HepG2 (cell line): ENCODE results near the gene CKS1B. TPM values are rescaled to one million over a fixed set of nuclear protein-coding genes. Genes with fewer than 3 reads are reported as not detected.
A peak's percentile ranks its signal among the peaks of the same experiment; 100 is the strongest.

Experiments
- BHLHE40 ChIP-seq: IDR thresholded peaks from 2 replicates; pipeline ENCODE4 v1.6.1; 2011; ENCODE audit warnings: low read length, improper control_type of control experiment
- CC2D1A ChIP-seq: sonication (generic); formaldehyde crosslinking; IDR thresholded peaks from 2 replicates; pipeline ENCODE4 v1.8.1; 2023; ENCODE audit warnings: mild to moderate bottlenecking, missing genetic modification reagents
- ETV6 ChIP-seq: sonication (generic); formaldehyde crosslinking; conservative IDR thresholded peaks from 2 replicates; pipeline ENCODE4 v1.4.0; 2020; ENCODE audit warnings: missing genetic modification reagents
- HOXA9 ChIP-seq: sonication (generic); formaldehyde crosslinking; IDR thresholded peaks from 2 replicates; pipeline ENCODE4 v1.8.1; 2022; ENCODE audit warnings: missing genetic modification reagents, mild to moderate bottlenecking, moderate library complexity, borderline replicate concordance
- KLF13 ChIP-seq: sonication (generic); formaldehyde crosslinking; IDR thresholded peaks from 2 replicates; pipeline ENCODE4 v1.4.0; 2020; ENCODE audit warnings: mild to moderate bottlenecking, missing genetic modification reagents
- LBX2 ChIP-seq: sonication (generic); formaldehyde crosslinking; IDR thresholded peaks from 2 replicates; pipeline ENCODE4 v1.5.0; 2020; ENCODE audit warnings: missing genetic modification reagents, mild to moderate bottlenecking, borderline replicate concordance
- MED1 ChIP-seq: sonication (generic); formaldehyde crosslinking; IDR thresholded peaks from 2 replicates; pipeline ENCODE4 v1.4.0; 2020; ENCODE audit warnings: missing genetic modification reagents
- NFE2 ChIP-seq: sonication (generic); formaldehyde crosslinking; IDR thresholded peaks from 2 replicates; pipeline ENCODE4 v1.4.0; 2020; ENCODE audit warnings: missing genetic modification reagents
- NFE2L1 ChIP-seq: sonication (generic); formaldehyde crosslinking; IDR thresholded peaks from 2 replicates; pipeline ENCODE4 v1.4.0; 2020; ENCODE audit warnings: missing genetic modification reagents, mild to moderate bottlenecking, borderline replicate concordance
- STAG1 ChIP-seq: sonication (generic); formaldehyde crosslinking; IDR thresholded peaks from 2 replicates; pipeline ENCODE4 v1.4.0; 2020; ENCODE audit warnings: missing genetic modification reagents
- TCF12 ChIP-seq, 2 experiments: fragments of 450-650 bp in 1 of 2; sonication (generic) in 1 of 2; formaldehyde crosslinking in 1 of 2; IDR thresholded peaks; 2 replicates each; pipeline versions ENCODE4 v1.6.1 to v1.8.0; 2017 to 2022; ENCODE audit warnings: antibody characterized with exemption in 1 of 2, mild to moderate bottlenecking in 1 of 2, missing genetic modification reagents in 1 of 2, moderate library complexity in 1 of 2
- TMF1 ChIP-seq: sonication (generic); formaldehyde crosslinking; IDR thresholded peaks from 2 replicates; pipeline ENCODE4 v1.8.1; 2022; ENCODE audit warnings: low read depth, missing genetic modification reagents
- ZBTB43 ChIP-seq: sonication (generic); formaldehyde crosslinking; conservative IDR thresholded peaks from 2 replicates; pipeline ENCODE4 v1.4.0; 2020; ENCODE audit warnings: missing genetic modification reagents
- ZNF230 ChIP-seq: sonication (generic); formaldehyde crosslinking; IDR thresholded peaks from 2 replicates; pipeline ENCODE4 v1.4.0; 2020; ENCODE audit warnings: mild to moderate bottlenecking, missing genetic modification reagents
- ZNF652 ChIP-seq: IDR thresholded peaks from 2 replicates; pipeline ENCODE4 v1.6.1; 2016; ENCODE audit warnings: low read depth, borderline replicate concordance
- ZNF674 ChIP-seq: sonication (generic); formaldehyde crosslinking; IDR thresholded peaks from 2 replicates; pipeline ENCODE4 v1.5.0; 2020; ENCODE audit warnings: low read depth, mild to moderate bottlenecking, missing genetic modification reagents
- polyA plus RNA-seq, 8 experiments: library from polyadenylated mRNA; depleted of rRNA in 3 of 8; stranded (reverse) in 7 of 8; unstranded in 1 of 8; fragments of >200 nt; fragmentation: Illumina TruSeq in 4 of 8; extraction: Trizol in 4 of 8; gene quantifications; 2 replicates each; pipeline versions ENCODE4 v1.2.1 to v1.2.3, GENCODE V29; 2011 to 2016; ENCODE audit warnings: low read depth in 4 of 8, missing spikeins in 1 of 8, mixed read lengths in 1 of 8; ENCODE audit not compliant: insufficient read depth in 1 of 8
- total RNA-seq, 5 experiments: library from RNA; depleted of rRNA; stranded (reverse); fragments of >200 nt; fragmentation: Illumina TruSeq; extraction: Trizol; gene quantifications; 2 replicates each; pipeline ENCODE4 v1.2.3, GENCODE V29; 2016; ENCODE audit warnings: low read depth in 1 of 5
- TF ChIP-seq, protein P1 (sequence below): sonication (generic); formaldehyde crosslinking; IDR thresholded peaks from 2 replicates; pipeline ENCODE4 v1.5.0; 2020; ENCODE audit warnings: missing genetic modification reagents
- TF ChIP-seq, protein P2 (sequence below): sonication (generic); formaldehyde crosslinking; IDR thresholded peaks from 2 replicates; pipeline ENCODE4 v1.5.1; 2020; ENCODE audit warnings: mild to moderate bottlenecking, moderate library complexity, missing genetic modification reagents
- TF ChIP-seq, protein P3 (sequence below): sonication (generic); formaldehyde crosslinking; IDR thresholded peaks from 2 replicates; pipeline ENCODE4 v1.5.0; 2020; ENCODE audit warnings: mild to moderate bottlenecking, missing genetic modification reagents
- TF ChIP-seq, protein P4 (sequence below): sonication (generic); formaldehyde crosslinking; conservative IDR thresholded peaks from 2 replicates; pipeline ENCODE4 v1.4.0; 2020; ENCODE audit warnings: missing genetic modification reagents
- TF ChIP-seq, protein P5 (sequence below): sonication (generic); formaldehyde crosslinking; IDR thresholded peaks from 2 replicates; pipeline ENCODE4 v1.8.1; 2023; ENCODE audit warnings: missing genetic modification reagents, inconsistent platforms, borderline replicate concordance

CKS1B gene
- total and polyA plus RNA-seq, 2 of the 13 experiments (the other 11 are each of a cell fraction or from before 2014, with no cell fraction given) = 217 to 222 TPM

- TF ChIP-seq, protein P1, sequence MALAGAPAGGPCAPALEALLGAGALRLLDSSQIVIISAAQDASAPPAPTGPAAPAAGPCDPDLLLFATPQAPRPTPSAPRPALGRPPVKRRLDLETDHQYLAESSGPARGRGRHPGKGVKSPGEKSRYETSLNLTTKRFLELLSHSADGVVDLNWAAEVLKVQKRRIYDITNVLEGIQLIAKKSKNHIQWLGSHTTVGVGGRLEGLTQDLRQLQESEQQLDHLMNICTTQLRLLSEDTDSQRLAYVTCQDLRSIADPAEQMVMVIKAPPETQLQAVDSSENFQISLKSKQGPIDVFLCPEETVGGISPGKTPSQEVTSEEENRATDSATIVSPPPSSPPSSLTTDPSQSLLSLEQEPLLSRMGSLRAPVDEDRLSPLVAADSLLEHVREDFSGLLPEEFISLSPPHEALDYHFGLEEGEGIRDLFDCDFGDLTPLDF (CRISPR knock-in tag) = peak; percentile 74; the same call in 1 of the 2 replicates
- TF ChIP-seq NFE2L1 (CRISPR knock-in tag) (peak; percentile 86; the same call in 1 of the 2 replicates), KLF13 (CRISPR knock-in tag) (peak; percentile 53; the same call in 1 of the 2 replicates), CC2D1A (peak; percentile 22; the same call in 1 of the 2 replicates), TMF1 (CRISPR knock-in tag) (peak; percentile 99), HOXA9 (CRISPR knock-in tag) (peak; percentile 95), TCF12 (IDR thresholded peaks at IDR 0.05) (no peak), TCF12 (CRISPR knock-in tag; IDR thresholded peaks at IDR 0.05) (peak; percentile 92; the same call in 1 of the 2 replicates), ZBTB43 (CRISPR knock-in tag) (peak; percentile 96), ETV6 (CRISPR knock-in tag) (peak; percentile 95), ZNF652 (CRISPR knock-in tag) (no peak), ZNF674 (CRISPR knock-in tag) (peak; percentile 94; the same call in 1 of the 2 replicates), LBX2 (CRISPR knock-in tag) (peak; percentile 98; the same call in 1 of the 2 replicates), MED1 (CRISPR knock-in tag) (peak; percentile 93), STAG1 (CRISPR knock-in tag) (peak; percentile 67), NFE2 (CRISPR knock-in tag) (no peak), ZNF230 (CRISPR knock-in tag) (peak; percentile 99), BHLHE40 (peak; percentile 57; the same call in 1 of the 2 replicates)
- TF ChIP-seq, protein P2, sequence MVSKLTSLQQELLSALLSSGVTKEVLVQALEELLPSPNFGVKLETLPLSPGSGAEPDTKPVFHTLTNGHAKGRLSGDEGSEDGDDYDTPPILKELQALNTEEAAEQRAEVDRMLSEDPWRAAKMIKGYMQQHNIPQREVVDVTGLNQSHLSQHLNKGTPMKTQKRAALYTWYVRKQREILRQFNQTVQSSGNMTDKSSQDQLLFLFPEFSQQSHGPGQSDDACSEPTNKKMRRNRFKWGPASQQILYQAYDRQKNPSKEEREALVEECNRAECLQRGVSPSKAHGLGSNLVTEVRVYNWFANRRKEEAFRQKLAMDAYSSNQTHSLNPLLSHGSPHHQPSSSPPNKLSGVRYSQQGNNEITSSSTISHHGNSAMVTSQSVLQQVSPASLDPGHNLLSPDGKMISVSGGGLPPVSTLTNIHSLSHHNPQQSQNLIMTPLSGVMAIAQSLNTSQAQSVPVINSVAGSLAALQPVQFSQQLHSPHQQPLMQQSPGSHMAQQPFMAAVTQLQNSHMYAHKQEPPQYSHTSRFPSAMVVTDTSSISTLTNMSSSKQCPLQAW (CRISPR knock-in tag) = peak; percentile 94; the same call in 1 of the 2 replicates
- TF ChIP-seq, protein P3, sequence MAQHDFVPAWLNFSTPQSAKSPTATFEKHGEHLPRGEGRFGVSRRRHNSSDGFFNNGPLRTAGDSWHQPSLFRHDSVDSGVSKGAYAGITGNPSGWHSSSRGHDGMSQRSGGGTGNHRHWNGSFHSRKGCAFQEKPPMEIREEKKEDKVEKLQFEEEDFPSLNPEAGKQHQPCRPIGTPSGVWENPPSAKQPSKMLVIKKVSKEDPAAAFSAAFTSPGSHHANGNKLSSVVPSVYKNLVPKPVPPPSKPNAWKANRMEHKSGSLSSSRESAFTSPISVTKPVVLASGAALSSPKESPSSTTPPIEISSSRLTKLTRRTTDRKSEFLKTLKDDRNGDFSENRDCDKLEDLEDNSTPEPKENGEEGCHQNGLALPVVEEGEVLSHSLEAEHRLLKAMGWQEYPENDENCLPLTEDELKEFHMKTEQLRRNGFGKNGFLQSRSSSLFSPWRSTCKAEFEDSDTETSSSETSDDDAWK (CRISPR knock-in tag) = no peak
- TF ChIP-seq, protein P4, sequence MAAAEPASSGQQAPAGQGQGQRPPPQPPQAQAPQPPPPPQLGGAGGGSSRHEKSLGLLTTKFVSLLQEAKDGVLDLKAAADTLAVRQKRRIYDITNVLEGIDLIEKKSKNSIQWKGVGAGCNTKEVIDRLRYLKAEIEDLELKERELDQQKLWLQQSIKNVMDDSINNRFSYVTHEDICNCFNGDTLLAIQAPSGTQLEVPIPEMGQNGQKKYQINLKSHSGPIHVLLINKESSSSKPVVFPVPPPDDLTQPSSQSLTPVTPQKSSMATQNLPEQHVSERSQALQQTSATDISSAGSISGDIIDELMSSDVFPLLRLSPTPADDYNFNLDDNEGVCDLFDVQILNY = peak; percentile 83; the same call in 1 of the 2 replicates
- TF ChIP-seq, protein P5, sequence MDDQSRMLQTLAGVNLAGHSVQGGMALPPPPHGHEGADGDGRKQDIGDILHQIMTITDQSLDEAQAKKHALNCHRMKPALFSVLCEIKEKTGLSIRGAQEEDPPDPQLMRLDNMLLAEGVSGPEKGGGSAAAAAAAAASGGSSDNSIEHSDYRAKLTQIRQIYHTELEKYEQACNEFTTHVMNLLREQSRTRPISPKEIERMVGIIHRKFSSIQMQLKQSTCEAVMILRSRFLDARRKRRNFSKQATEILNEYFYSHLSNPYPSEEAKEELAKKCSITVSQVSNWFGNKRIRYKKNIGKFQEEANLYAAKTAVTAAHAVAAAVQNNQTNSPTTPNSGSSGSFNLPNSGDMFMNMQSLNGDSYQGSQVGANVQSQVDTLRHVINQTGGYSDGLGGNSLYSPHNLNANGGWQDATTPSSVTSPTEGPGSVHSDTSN (CRISPR knock-in tag) = peak; percentile 54; the same call in 1 of the 2 replicates
Observed at GRCh38 chr1:154936555-154937084, 37.9 kb upstream of the CKS1B start, which contains the start of gene PMVK (continued).
